ENCODE results near the gene PTCRA.
"Not testable (repeated sequence)": the region's sequence is repeated elsewhere in the genome, so short reads cannot be mapped to it uniquely, and the experiment has no call there.

GRCh38 chr6:42880871-42881270 lies 35.0 kb upstream of the PTCRA start:
- TF ChIP-seq CTCF, POLR2A, EP300 (IDR thresholded peaks at IDR 0.05): not testable (repeated sequence)

Measured in stomach (tissue), 4 donors.